OCI-LY1 (cell line): ENCODE results near the gene PON1.

Experiments
- H2AFZ ChIP-seq: fragments of 200-600 bp; sonication (generic), shearing (Covaris generic); 2 replicates; pipeline ENCODE4 v1.6.0; 2014; ENCODE audit warnings: antibody characterized with exemption, mild to moderate bottlenecking, low read length
- H3F3A ChIP-seq: fragments of 200-600 bp; sonication (generic), shearing (Covaris generic); 2 replicates; pipeline ENCODE4 v1.6.0; 2014; ENCODE audit warnings: mild to moderate bottlenecking, antibody characterized with exemption, low read length, moderate library complexity; ENCODE audit not compliant: insufficient read depth
- H3K27ac ChIP-seq: fragments of 200-600 bp; sonication (generic); 2 replicates; pipeline ENCODE4 v1.5.1; 2014; ENCODE audit warnings: low read length, mixed run types, mild to moderate bottlenecking, low read depth; ENCODE audit not compliant: poor library complexity, severe bottlenecking
- H3K27me3 ChIP-seq: fragments of 200-600 bp; sonication (generic); 2 replicates; pipeline ENCODE4 v1.6.0; 2014; ENCODE audit warnings: antibody characterized with exemption, mild to moderate bottlenecking, low read length, moderate library complexity; ENCODE audit not compliant: insufficient read depth
- H3K36me3 ChIP-seq: fragments of 200-600 bp; sonication (generic); 2 replicates; pipeline ENCODE4 v1.6.1; 2014; ENCODE audit warnings: mild to moderate bottlenecking, antibody characterized with exemption, low read length, moderate library complexity, mixed read lengths; ENCODE audit not compliant: insufficient read depth
- H3K4me1 ChIP-seq: fragments of 200-600 bp; sonication (generic); 2 replicates; pipeline ENCODE4 v1.5.1; 2014; ENCODE audit warnings: mild to moderate bottlenecking, low read length, moderate library complexity; ENCODE audit not compliant: insufficient read depth, severe bottlenecking
- H3K4me2 ChIP-seq: fragments of 200-600 bp; sonication (generic), shearing (Covaris generic); 2 replicates; pipeline ENCODE4 v1.6.1; 2014; ENCODE audit warnings: low read length
- H3K4me3 ChIP-seq: fragments of 200-600 bp; sonication (generic); 2 replicates; pipeline ENCODE4 v1.5.1; 2014; ENCODE audit warnings: low read length, low read depth, mild to moderate bottlenecking, mixed read lengths; ENCODE audit not compliant: poor library complexity, severe bottlenecking
- H3K79me2 ChIP-seq: fragments of 200-600 bp; shearing (Covaris generic); 2 replicates; pipeline ENCODE4 v1.6.1; 2016; ENCODE audit warnings: mixed run types, low read length, mixed read lengths; ENCODE audit not compliant: insufficient read depth
- H3K9ac ChIP-seq: fragments of 200-600 bp; sonication (generic), shearing (Covaris generic); 2 replicates; pipeline ENCODE4 v1.6.1; 2014; ENCODE audit warnings: mild to moderate bottlenecking, low read length, mixed read lengths
- H3K9me2 ChIP-seq: fragments of 200-600 bp; sonication (generic), shearing (Covaris generic); 2 replicates; pipeline ENCODE4 v1.6.1; 2014; ENCODE audit warnings: low read depth, mild to moderate bottlenecking, low read length, mixed read lengths
- H3K9me3 ChIP-seq: fragments of 200-600 bp; shearing (Covaris generic); 2 replicates; pipeline ENCODE4 v1.6.1; 2014; ENCODE audit warnings: low read length, mixed read lengths
- H4K20me1 ChIP-seq: fragments of 200-600 bp; sonication (generic), shearing (Covaris generic); 2 replicates; pipeline ENCODE4 v1.6.0; 2016; ENCODE audit warnings: mild to moderate bottlenecking, low read length; ENCODE audit not compliant: insufficient read depth
- CTCF ChIP-seq: fragments of 200-600 bp; sonication (generic), shearing (Covaris generic); IDR thresholded peaks from 2 replicates; pipeline ENCODE4 v1.5.1; 2017; ENCODE audit warnings: mild to moderate bottlenecking, antibody characterized with exemption, low read length, moderate library complexity, mixed read lengths
- EZH2 ChIP-seq: fragments of 200-600 bp; sonication (generic), shearing (Covaris generic); IDR thresholded peaks from 2 replicates; pipeline ENCODE4 v1.8.0; 2017; ENCODE audit warnings: borderline replicate concordance, mixed run types, mild to moderate bottlenecking, antibody characterized with exemption, low read length, moderate library complexity, mixed read lengths

The PON1 gene

GRCh38 chr7:95276114-95276513 is 48.2 kb downstream of the PON1 start:
- Histone ChIP-seq H3K27me3 (no peaks in the 10 kb centered on the region), H2AFZ (no peak overlapping the region), H3K27ac (no peak overlapping the region), H3K9me3 (no peaks in the 10 kb centered on the region), H4K20me1 (no peaks in the 10 kb centered on the region), H3K9ac (no peak overlapping the region), H3K4me3 (no peak overlapping the region), H3K4me2 (no peak overlapping the region), H3K79me2 (no peaks in the 10 kb centered on the region), H3K9me2 (no peaks in the 10 kb centered on the region), H3F3A (no peaks in the 10 kb centered on the region), H3K36me3 (no peaks in the 10 kb centered on the region), H3K4me1 (no peaks in the 10 kb centered on the region)
- TF ChIP-seq EZH2, result no peak
- TF ChIP-seq CTCF, result no peak

DNA sequence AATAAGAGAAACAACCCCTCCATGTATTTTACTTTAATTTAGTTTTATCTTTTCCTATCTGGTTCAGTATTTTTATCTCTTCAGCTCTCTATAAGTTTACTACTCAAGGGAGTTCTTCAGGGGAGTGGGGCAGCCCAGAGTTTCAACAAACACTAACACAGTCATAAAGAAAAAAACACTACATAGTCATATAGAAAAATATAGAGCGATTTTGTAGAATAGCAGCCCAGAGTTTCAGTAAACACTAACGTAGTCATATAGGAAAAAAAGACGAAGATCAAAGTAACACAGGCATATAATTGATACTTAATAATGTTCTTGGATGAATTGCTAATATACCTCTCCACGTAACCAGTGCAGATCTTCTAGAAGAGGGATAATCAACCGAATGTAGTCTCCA is 54.7 kb downstream of the PON1 start:
- Histone ChIP-seq H3K9me2 (no peaks in the 10 kb centered on the region), H4K20me1 (no peaks in the 10 kb centered on the region), H3K9ac (no peak overlapping the region), H3K27me3 (no peaks in the 10 kb centered on the region), H3F3A (no peaks in the 10 kb centered on the region), H3K4me2 (no peak overlapping the region), H3K36me3 (no peaks in the 10 kb centered on the region), H3K27ac (no peak overlapping the region), H3K9me3 (no peaks in the 10 kb centered on the region), H3K4me3 (no peak overlapping the region), H3K4me1 (no peaks in the 10 kb centered on the region), H3K79me2 (no peaks in the 10 kb centered on the region), H2AFZ (no peak overlapping the region)
- TF ChIP-seq EZH2, result no peak
- TF ChIP-seq CTCF, result no peak

GRCh38 chr7:95267754-95268153 is 56.6 kb downstream of the PON1 start:
- H3F3A ChIP-seq, result no peaks in the 10 kb centered on the region
- no peaks in the 10 kb centered on the region for H3K27me3 ChIP-seq

More at GRCh38 chr7:95267754-95268153, 56.6 kb downstream of the PON1 start:
- no peak overlapping the region for H3K4me2 ChIP-seq
- H3K9ac ChIP-seq, result no peak overlapping the region
- H2AFZ ChIP-seq, result no peak overlapping the region
- H4K20me1 ChIP-seq, result no peaks in the 10 kb centered on the region
- H3K9me2 ChIP-seq, result no peaks in the 10 kb centered on the region
- H3K4me3 ChIP-seq, result no peak overlapping the region
- no peaks in the 10 kb centered on the region for H3K9me3 ChIP-seq
- H3K4me1 ChIP-seq, result no peaks in the 10 kb centered on the region
- no peak overlapping the region for H3K27ac ChIP-seq
- no peaks in the 10 kb centered on the region for H3K36me3 ChIP-seq
- H3K79me2 ChIP-seq, result no peaks in the 10 kb centered on the region
- no peak for TF ChIP-seq CTCF
- TF ChIP-seq EZH2, result no peak
